GM19324 (cell line): ENCODE data around the gene PTPRM.
"Not testable (repeated sequence)": the region's sequence is repeated elsewhere in the genome, so short reads cannot be mapped to it uniquely, and the experiment has no call there.

Experiments
- ATAC-seq: cut with Tn5 transposase; IDR thresholded peaks from one replicate; pipeline ENCODE4 v1.9.1; 2021; ENCODE audit warnings: mild to moderate bottlenecking, moderate library complexity; ENCODE audit not compliant: unreplicated experiment, low FRiP score

The PTPRM gene

GRCh38 chr18:8020132-8020846, 453.2 kb downstream of the PTPRM start:
- ATAC-seq = no peak

DNA sequence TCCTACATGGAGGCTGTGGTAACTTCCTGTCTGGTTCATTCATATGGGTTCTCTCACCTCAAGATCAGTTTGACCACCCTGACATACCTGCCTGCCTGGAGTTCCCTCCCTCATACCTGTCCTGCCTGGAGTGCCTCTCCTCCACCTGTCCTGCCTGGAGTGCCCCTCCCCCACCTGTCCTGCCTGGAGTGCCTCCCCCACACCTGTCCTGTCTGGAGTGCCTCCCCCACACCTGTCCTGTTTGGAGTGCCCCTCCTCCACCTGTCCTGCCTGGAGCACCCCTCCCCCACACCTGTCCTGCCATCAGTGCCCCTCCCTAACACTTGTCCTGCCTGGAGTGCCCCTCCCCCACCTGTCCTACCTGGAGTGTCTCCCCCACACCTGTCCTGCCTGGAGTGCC, 461.9 kb downstream of the PTPRM start:
- no peak for ATAC-seq

DNA sequence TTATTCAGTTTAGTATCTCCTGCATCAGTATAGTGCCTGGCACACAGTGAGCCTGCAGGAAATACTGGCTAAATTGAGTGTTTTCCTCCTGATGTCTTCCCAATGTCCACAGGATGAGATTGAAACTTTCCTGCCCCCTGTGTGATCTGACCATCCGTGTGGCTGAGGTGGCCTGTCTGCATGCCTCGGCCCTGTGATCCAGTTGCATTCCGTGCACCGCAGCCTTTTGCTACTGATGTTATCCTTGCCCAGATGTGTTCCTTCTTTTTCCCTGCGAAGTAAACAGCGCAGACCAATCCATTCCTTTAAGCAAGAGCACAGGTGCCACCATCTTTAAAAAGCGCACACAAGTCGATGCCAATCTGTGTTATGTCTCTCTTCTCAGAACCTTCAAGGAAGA, 462.6 kb downstream of the PTPRM start:
- no peak for ATAC-seq

GRCh38 chr18:8030201-8030600, 463.1 kb downstream of the PTPRM start:
- ATAC-seq = no peak

- ATAC-seq = no peak
Measured at GRCh38 chr18:8031496-8031895, 464.4 kb downstream of the PTPRM start.

DNA sequence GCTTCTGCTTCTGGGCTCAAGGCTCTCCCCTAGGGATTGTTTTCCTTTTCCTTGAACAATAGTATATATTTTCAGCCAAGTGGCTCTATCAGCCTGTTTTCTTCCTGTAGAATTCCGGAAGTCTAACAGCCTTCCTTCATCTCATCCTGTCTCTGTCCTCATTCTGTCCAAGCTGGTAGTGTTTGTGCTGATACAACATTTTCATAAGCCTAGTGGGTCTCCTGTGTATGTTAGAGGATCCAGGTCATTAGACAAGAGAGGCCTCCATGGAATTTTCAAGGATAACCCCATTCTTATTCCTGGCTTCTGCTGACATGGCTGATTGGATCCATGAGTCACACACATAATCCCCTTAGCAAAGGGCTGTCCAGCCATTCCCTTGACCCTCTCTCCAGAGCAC, 467.6 kb downstream of the PTPRM start:
- no peak for ATAC-seq

DNA sequence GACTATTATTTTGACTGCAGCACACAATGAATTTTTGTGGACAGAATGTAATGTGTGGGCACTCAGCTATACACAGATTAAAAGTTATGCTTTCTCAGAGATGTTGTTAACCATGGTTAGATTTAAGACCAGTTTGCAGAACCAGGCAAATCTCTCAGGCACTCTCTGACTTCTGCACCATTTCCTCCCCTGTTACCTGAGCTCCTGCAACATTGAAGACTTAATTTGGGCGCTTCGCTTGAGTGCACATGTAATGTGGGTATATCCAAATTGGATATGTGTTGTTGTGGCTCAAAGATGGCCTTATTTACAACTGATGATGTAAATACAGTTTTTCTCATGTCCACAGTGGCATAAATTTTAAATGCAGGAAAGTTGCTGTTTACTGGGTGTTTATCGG, 469.4 kb downstream of the PTPRM start:
- no peak for ATAC-seq

- ATAC-seq = no peak
Measured at GRCh38 chr18:8037296-8037695, 470.2 kb downstream of the PTPRM start.

GRCh38 chr18:8040021-8040420, 472.9 kb downstream of the PTPRM start:
- ATAC-seq = no peak

DNA sequence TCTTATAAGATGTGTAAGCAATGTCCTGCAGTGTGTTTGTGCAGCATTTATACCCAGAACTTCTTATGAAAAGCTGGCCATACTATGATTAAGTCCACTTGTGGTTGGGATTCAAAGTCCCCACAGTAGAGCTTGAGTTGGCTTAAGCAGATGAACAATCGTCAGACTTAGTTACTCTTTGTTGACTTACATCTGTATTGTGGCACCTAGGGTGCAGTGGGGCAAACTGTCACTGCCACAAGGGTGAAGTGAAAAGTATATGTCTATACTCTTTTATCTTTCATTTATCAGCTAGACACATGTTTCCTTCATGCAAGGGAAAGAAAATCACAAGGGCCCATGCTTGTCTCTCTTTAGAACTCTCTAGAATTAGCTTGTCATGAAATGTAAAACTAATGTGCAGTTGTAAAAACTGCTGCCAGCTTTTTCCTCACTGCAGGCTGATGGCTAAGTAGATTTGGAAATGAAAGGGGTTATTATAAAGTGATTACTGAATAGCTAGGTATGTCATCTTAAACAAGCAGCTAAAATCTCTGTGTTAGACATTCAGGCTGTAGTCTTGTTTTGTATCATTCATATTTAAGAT, 474.5 kb downstream of the PTPRM start:
- ATAC-seq = no peak

GRCh38 chr18:8044004-8044403, 476.9 kb downstream of the PTPRM start:
- no peak for ATAC-seq

DNA sequence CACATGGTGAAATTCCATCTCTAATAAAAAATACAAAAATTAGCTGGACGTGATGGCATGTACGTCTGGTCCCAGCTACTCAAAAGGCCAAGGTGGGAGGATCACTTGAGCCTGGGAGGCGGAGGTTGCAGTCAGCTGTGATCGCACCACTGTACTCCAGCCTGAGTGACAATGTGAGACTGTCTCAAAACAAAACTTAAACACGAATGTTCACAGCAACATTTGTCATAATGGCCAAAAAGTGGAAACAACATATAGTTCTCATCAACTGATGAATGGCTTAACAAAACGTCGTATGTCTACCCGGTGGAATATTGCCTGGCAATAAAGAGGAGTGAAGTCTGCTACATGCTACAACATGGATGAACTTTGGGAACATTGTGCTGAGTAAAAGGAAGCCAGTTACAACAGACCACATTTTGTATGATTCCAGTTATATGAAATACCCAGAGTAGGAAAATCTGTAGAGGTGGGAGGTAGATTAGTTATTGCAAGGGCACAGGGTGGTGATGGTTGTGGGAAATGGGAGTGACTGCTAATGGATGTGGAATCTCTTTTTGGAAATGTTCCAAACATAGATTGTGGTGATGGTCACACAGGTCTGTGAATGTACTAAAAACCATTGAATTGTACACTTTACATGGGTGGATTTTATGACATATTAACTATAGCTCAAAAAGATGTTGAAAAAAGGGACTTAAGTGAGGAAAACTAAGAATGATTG, 478.2 kb downstream of the PTPRM start:
- no peak for ATAC-seq

GRCh38 chr18:8045884-8046281, 478.8 kb downstream of the PTPRM start:
- no peak for ATAC-seq

DNA sequence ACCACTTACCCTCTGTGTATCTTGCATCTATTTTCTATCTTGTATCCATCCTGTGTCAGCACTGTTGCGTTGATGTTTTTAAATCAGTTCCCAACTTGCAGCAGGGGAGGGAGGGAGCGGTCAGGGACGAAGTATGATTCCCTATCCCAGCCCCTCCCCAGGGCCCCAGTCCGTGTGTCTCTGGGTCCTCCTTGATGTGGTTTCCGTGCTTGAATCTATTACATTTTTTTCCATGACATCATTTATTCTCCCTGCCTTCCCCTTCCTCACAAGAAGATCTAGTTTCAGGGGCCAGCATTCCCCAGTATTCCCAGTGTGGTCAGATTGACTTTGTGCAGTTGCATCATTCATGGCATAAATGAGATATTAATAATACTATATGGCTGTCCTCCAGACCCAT, 479.3 kb downstream of the PTPRM start:
- no peak for ATAC-seq

DNA sequence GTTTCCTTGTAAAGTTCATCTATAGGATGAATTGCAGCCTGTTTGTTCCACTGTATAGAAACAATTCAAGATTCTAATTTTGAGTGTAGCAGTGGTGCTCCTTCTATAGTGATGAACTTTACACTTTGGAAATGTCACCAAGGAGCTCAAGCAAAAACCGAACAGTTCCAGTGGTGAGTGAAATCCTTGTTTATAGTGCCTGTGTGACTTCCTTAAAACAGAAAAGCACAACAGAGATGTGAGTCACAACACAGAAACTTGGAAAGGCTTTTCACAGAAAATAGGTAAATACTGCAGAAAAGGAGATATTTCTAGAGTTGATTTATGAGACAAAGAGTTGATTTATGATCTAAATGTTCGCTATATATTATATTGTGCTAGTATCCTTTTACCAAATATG, 482.0 kb downstream of the PTPRM start:
- no peak for ATAC-seq

- ATAC-seq = no peak
Measured at GRCh38 chr18:8050616-8051329, 483.7 kb downstream of the PTPRM start.

DNA sequence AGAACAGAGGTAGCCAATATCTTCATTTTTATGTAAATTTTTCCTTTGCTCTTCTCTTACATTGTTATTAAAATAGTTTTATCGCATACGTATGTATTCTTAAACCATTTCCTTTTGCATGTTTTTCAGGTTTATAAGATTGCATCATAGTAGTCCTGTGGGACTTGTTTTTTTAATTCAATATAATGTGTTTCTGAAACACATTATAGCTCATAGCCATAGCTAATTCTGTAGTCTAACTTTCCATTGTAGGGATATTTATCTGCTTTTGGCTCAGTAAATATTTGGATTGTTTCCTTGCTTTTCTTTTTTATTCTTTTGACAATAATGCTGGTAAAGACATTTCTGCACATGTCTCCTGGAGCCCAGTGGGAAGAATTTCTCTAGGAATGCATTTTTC, 484.3 kb downstream of the PTPRM start:
- ATAC-seq = no peak

DNA sequence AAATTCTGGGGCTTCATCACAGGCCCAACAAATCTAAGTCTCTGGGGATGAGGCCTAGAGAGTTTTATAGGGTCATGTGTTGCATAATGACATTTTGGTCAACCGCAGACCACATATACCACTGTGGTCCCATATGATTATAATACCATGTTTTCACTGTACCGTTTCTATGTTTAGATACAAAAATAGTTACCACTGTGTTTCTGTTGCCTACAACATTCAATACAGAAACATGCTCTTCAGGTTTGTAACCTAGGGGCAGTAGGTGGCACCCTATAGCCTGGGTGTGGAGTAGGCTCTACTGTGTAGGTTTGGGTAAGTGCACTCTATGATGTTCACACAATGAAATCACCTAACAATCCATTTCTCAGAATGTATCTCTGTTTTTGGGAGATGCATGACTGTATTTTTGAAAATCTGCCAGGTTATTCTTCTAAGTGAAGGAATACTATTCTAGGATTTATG, 485.2 kb downstream of the PTPRM start:
- no peak for ATAC-seq

DNA sequence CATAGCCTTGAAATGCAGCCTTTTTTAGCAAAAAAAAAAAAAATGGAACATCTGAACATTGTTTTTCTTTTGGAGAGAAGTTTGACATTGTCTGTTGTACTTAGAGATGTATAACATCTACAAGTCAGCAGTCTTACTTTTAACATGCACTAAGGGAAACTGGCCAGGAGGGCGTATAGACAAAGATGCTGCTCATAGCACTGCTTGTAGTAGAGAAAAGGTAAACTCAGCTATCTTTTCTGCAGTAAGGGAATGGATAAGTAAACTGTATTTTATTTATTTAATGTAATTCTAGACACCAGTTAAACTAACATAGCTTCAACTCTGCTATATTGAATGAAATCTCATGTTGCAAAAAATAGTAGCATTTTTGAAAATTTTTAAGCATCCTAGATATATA, 489.6 kb downstream of the PTPRM start:
- ATAC-seq = no peak

DNA sequence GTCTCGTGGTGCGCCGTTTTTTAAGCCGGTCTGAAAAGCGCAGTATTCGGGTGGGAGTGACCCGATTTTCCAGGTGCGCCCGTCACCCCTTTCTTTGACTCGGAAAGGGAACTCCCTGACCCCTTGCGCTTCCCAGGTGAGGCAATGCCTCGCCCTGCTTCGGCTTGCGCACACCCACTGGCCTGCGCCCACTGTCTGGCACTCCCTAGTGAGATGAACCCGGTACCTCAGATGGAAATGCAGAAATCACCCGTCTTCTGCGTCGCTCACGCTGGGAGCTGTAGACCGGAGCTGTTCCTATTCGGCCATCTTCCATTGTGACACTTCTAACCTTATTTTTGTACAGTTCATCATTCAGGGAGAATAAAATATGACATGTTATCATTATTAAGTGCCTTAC, 496.0 kb downstream of the PTPRM start:
- ATAC-seq = not testable (repeated sequence)

DNA sequence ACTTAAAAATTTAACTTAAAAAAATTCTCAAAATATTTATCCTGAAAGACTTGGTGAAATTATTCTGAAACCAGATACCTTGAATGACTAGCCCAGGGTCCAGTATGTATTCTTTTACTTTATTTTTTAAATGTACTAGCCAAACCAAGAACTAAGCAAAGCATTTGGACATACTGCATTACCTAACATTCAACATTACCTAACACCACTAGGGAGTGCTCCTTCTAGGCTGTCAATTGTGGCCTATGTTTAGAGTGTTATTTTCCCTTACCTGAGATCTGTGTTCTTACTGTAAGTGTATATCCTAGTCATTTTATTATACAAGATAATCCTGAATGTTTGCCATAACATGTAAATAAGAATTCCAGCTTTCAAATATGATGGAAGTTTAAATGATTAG, 496.6 kb downstream of the PTPRM start:
- ATAC-seq = no peak
